ENCODE data around the gene RUNX1.

DNA sequence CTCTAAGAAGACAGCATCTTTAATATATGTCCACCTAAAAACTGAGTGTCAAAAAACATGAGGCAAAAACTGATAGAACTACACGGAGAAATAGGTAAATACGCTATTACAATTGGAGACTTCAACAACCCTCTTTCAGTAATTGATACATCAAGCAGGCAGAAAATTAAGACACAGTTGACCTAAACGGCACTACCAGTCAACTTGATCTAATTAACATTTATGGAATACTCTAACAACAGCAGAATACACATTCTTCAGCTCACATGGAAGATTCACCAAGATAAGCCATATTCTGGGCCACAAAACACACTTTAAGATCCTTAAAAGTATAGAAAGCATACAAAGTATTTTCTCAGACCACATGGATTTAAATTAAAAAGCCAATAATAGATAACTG lies 242.7 kb downstream of the RUNX1 start:
- TF ChIP-seq POLR2A (IDR thresholded peaks at IDR 0.05) (no peak), POLR2AphosphoS5 (IDR thresholded peaks at IDR 0.05; ENCODE audit: insufficient read depth in 1 of 2, low read depth in 1 of 2) (no peak)
- TF ChIP-seq, protein P1, sequence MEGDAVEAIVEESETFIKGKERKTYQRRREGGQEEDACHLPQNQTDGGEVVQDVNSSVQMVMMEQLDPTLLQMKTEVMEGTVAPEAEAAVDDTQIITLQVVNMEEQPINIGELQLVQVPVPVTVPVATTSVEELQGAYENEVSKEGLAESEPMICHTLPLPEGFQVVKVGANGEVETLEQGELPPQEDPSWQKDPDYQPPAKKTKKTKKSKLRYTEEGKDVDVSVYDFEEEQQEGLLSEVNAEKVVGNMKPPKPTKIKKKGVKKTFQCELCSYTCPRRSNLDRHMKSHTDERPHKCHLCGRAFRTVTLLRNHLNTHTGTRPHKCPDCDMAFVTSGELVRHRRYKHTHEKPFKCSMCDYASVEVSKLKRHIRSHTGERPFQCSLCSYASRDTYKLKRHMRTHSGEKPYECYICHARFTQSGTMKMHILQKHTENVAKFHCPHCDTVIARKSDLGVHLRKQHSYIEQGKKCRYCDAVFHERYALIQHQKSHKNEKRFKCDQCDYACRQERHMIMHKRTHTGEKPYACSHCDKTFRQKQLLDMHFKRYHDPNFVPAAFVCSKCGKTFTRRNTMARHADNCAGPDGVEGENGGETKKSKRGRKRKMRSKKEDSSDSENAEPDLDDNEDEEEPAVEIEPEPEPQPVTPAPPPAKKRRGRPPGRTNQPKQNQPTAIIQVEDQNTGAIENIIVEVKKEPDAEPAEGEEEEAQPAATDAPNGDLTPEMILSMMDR (IDR thresholded peaks at IDR 0.05) = no peak

Measured in vagina (tissue), 2 donors.